ENCODE measurements around the gene CENPC.
"Not testable (repeated sequence)": the region's sequence is repeated elsewhere in the genome, so short reads cannot be mapped to it uniquely, and the experiment has no call there.

The CENPC gene

GRCh38 chr4:67550451-67550850 lies 5.1 kb upstream of the CENPC start:
- DNase-seq (ENCODE audit: low read depth in 2 of 2): no peak

- no peak for DNase-seq (ENCODE audit: low read depth in 2 of 2)
Measured at GRCh38 chr4:67549123-67549522, 3.8 kb upstream of the CENPC start.

GRCh38 chr4:67546971-67547370 lies 1.7 kb upstream of the CENPC start:
- DNase-seq (ENCODE audit: low read depth in 2 of 2): no peak

GRCh38 chr4:67546004-67546356 lies 677 bp upstream of the CENPC start:
- DNase-seq (ENCODE audit: low read depth in 2 of 2): no peak

- DNase-seq (ENCODE audit: low read depth in 2 of 2): no peak
Measured at GRCh38 chr4:67542076-67542475, 3.2 kb downstream of the CENPC start.

GRCh38 chr4:67539830-67540229 lies 5.5 kb downstream of the CENPC start:
- DNase-seq (ENCODE audit: low read depth in 2 of 2): no peak

GRCh38 chr4:67535280-67535840 lies 9.9 kb downstream of the CENPC start:
- no peak for DNase-seq (ENCODE audit: low read depth in 2 of 2)

- no peak for DNase-seq (ENCODE audit: low read depth in 2 of 2)
Measured at GRCh38 chr4:67533112-67533511, 12.2 kb downstream of the CENPC start.

GRCh38 chr4:67532397-67532796 lies 12.9 kb downstream of the CENPC start:
- DNase-seq (ENCODE audit: low read depth in 2 of 2): not testable (repeated sequence)

GRCh38 chr4:67531379-67531962 lies 13.8 kb downstream of the CENPC start:
- DNase-seq (ENCODE audit: low read depth in 2 of 2): no peak

- not testable (repeated sequence) for DNase-seq (ENCODE audit: low read depth in 2 of 2)
Measured at GRCh38 chr4:67524140-67524539, 21.2 kb downstream of the CENPC start.

GRCh38 chr4:67522851-67523671 lies 22.2 kb downstream of the CENPC start:
- no peak for DNase-seq (ENCODE audit: low read depth in 2 of 2)

- no peak for DNase-seq (ENCODE audit: low read depth in 2 of 2)
Measured at GRCh38 chr4:67522230-67522629, 23.1 kb downstream of the CENPC start.

- DNase-seq (ENCODE audit: low read depth in 2 of 2): no peak
Measured at GRCh38 chr4:67521506-67521905, 23.8 kb downstream of the CENPC start.

- DNase-seq (ENCODE audit: low read depth in 2 of 2): no peak
Measured at GRCh38 chr4:67520141-67520540, 25.2 kb downstream of the CENPC start.

GRCh38 chr4:67512501-67512900 lies 32.8 kb downstream of the CENPC start:
- no peak for DNase-seq (ENCODE audit: low read depth in 2 of 2)

- no peak for DNase-seq (ENCODE audit: low read depth in 2 of 2)
Measured at GRCh38 chr4:67500373-67500772, 44.9 kb downstream of the CENPC start.

- no peak for DNase-seq (ENCODE audit: low read depth in 2 of 2)
Measured at GRCh38 chr4:67499799-67500198, 45.5 kb downstream of the CENPC start.

GRCh38 chr4:67483868-67484602 lies 61.3 kb downstream of the CENPC start:
- no peak for DNase-seq (ENCODE audit: low read depth in 2 of 2)

- DNase-seq (ENCODE audit: low read depth in 2 of 2): no peak
Measured at GRCh38 chr4:67480810-67481209, 64.5 kb downstream of the CENPC start.

- DNase-seq (ENCODE audit: low read depth in 2 of 2): no peak
Measured at GRCh38 chr4:67475155-67475554, 70.1 kb downstream of the CENPC start.

GRCh38 chr4:67470871-67471270 lies 74.4 kb downstream of the CENPC start:
- no peak for DNase-seq (ENCODE audit: low read depth in 2 of 2)

GRCh38 chr4:67468830-67469229 lies 76.5 kb downstream of the CENPC start:
- DNase-seq (ENCODE audit: low read depth in 2 of 2): no peak

All from stimulated activated CD4-positive, alpha-beta T cell treated with anti-CD3 and anti-CD28 coated beads, Interleukin-1b, Interleukin-23, amount 100 ng/mL, for 1 hour (primary cell).